Kidney epithelial cell (primary cell): ENCODE data around the gene KIF13A. TPM values are rescaled to one million over a fixed set of nuclear protein-coding genes. Genes with fewer than 3 reads are reported as not detected.
"Not testable (repeated sequence)": the region's sequence is repeated elsewhere in the genome, so short reads cannot be mapped to it uniquely, and the experiment has no call there.

Source experiments
- DNase-seq: peaks from one replicate; pipeline ENCODE4 v3.0.0-alpha.2; 2010; ENCODE audit warnings: low read depth
- H3K27me3 ChIP-seq: 2 replicates; pipeline ENCODE4 v1.6.0; 2011; ENCODE audit warnings: low read length; ENCODE audit not compliant: control insufficient read depth, insufficient read depth
- H3K36me3 ChIP-seq: 2 replicates; pipeline ENCODE4 v1.5.1; 2011; ENCODE audit warnings: low read length; ENCODE audit not compliant: control insufficient read depth, insufficient read depth
- H3K4me3 ChIP-seq: 2 replicates; pipeline ENCODE4 v1.5.1; 2011; ENCODE audit warnings: low read depth, mild to moderate bottlenecking, control low read depth, low read length
- CTCF ChIP-seq: IDR thresholded peaks from 2 replicates; pipeline ENCODE4 v1.5.1; 2011; ENCODE audit warnings: mild to moderate bottlenecking, moderate library complexity, low read length, control low read depth, inconsistent platforms; ENCODE audit not compliant: insufficient read depth, poor library complexity, severe bottlenecking
- total RNA-seq: library from RNA; depleted of rRNA; stranded (reverse); fragments of >200 nt; gene quantifications from 2 replicates; pipeline ENCODE4 v1.2.3, GENCODE V29; 2015

Gene KIF13A
- total RNA-seq, 1 donor from 2014 or later = 30.9 TPM

GRCh38 chr6:18021166-18021850 is 33.9 kb upstream of the KIF13A start:
- DNase-seq = no peak
- no peak for TF ChIP-seq CTCF
- H3K36me3 ChIP-seq = no peaks in the 10 kb centered on the region
- H3K27me3 ChIP-seq = no peaks in the 10 kb centered on the region
- H3K4me3 ChIP-seq = no peak overlapping the region

- not testable (repeated sequence) for H3K4me3 ChIP-seq, H3K27me3 ChIP-seq, H3K36me3 ChIP-seq, DNase-seq
Measured at GRCh38 chr6:18020545-18020944, 33.1 kb upstream of the KIF13A start.

- Histone ChIP-seq H3K36me3 (no peaks in the 10 kb centered on the region), H3K27me3 (no peaks in the 10 kb centered on the region), H3K4me3 (no peak overlapping the region)
- no peak for DNase-seq
- no peak for TF ChIP-seq CTCF
Measured at GRCh38 chr6:18019539-18020534, 32.4 kb upstream of the KIF13A start.

- DNase-seq = not testable (repeated sequence)
Measured at GRCh38 chr6:18019133-18019532, 31.7 kb upstream of the KIF13A start.

GRCh38 chr6:18016698-18017097 is 29.3 kb upstream of the KIF13A start:
- Histone ChIP-seq H3K36me3 (no peaks in the 10 kb centered on the region), H3K4me3 (no peak overlapping the region), H3K27me3 (no peaks in the 10 kb centered on the region)
- no peak for TF ChIP-seq CTCF
- no peak for DNase-seq

More at GRCh38 chr6:18019133-18019532, 31.7 kb upstream of the KIF13A start:
- H3K4me3 ChIP-seq, H3K36me3 ChIP-seq, H3K27me3 ChIP-seq: not testable (repeated sequence)

- Histone ChIP-seq H3K27me3 (no peaks in the 10 kb centered on the region), H3K4me3 (no peak overlapping the region), H3K36me3 (no peaks in the 10 kb centered on the region)
- TF ChIP-seq CTCF = no peak
- peak; percentile 34 for DNase-seq
Measured at GRCh38 chr6:18016133-18016532, 28.7 kb upstream of the KIF13A start.
